SK-N-DZ (cell line): ENCODE results near the gene AKTIP.
"Not testable (repeated sequence)": the region's sequence is repeated elsewhere in the genome, so short reads cannot be mapped to it uniquely, and the experiment has no call there.

Experiments
- DNase-seq: peaks from one replicate; pipeline ENCODE4 v3.0.0-alpha.2; 2015; ENCODE audit warnings: low spot score

AKTIP gene

DNA sequence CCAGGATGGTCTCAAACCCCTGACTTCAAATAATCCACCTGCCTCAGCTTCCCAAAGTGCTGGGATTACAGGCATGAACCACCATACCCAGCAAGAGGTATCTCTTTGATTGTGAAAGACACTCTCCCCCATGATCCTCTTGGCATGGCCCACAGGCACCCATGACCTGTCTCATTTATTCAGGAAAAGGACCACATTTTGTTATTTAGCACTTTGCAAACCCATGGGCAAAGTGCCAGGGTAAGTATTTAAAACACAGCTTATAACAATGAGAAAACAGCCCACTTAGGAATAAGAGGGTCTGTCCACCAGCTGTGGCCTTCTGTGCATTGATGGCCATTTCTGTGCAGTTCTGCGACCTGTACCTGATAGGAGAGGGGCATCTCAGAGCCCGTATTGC, 12.8 kb upstream of the AKTIP start:
- DNase-seq, result no peak

DNA sequence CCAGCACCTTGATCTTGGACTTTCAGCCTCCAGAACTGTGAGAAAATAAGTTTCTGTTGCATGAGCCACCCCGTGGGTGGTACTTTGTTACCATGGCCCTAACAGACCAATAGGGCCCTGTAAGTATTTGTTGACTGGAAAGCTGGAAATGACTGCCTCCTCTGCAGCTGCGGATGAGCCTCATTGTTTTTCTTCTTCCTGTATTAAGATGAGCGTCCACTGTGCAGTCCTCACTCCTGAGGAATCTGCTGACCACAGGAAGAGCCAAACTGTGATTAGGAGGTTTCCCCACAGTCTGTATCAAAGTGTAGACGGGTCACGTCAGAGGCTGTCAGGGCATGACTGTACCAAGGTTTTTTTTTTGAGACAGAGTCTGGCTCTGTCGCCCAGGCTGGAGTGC, 12.2 kb upstream of the AKTIP start:
- DNase-seq, result no peak

GRCh38 chr16:53512795-53513194, 9.8 kb upstream of the AKTIP start:
- DNase-seq, result not testable (repeated sequence)

DNA sequence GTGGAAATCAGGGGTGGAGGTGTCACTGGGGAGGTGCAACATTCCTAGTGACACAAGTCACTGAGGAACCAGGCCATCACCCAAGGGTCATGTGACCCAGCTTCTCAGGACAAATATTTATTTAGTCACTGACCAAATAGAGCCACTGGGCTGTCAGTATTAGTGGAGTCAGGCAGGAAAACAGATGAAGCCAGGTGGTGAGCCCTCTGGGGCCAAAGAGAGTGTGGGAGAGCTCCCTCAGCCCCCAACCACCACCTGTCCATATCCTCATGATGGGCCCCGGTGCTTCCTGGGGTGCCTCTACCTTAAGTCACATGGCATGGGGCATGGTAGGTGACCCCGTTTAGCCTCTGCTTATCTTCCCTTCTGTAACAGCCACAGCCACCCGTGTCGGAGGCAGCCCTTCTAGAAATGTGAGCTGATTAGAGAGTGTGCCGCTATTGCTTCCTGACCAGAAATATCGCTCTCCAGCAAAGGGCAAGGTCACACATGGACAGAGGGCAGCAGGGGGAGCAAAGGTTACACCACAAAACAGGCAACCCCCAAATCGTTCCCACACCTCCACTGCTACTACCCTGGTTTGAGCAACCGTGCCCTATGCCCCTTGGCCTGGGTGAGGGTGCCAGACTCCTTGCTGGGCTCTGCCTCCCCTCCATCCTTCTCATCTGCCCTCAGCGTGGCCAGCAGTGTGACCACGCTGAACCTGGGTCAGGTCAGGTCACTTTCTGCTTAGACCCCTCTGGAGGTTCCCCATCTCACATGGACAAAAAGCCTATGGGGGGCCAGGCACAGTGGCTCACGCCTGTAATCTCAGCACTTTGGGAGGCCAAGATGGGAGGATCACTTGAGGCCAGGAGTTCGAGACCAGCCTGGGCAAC, 8.6 kb upstream of the AKTIP start:
- no peak for DNase-seq

GRCh38 chr16:53511084-53511402, 8.0 kb upstream of the AKTIP start:
- no peak for DNase-seq

DNA sequence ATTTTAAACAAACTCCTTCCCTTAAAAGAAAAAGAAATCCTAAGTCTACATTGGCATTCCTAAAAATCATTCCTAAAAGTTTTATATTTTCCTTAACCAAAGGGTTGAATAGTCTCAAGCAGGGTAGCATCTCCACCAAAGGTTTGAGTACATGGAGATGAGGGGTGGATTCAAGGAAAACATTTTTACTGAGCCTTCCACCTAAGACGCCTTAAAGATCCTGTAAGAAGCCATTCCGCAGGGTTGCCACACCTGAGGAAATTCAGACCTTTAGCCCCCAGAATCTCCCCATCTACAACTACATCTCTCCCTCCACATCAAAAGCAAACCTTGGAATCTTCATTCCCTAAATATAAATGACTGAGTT, 7.7 kb upstream of the AKTIP start:
- DNase-seq, result no peak

DNA sequence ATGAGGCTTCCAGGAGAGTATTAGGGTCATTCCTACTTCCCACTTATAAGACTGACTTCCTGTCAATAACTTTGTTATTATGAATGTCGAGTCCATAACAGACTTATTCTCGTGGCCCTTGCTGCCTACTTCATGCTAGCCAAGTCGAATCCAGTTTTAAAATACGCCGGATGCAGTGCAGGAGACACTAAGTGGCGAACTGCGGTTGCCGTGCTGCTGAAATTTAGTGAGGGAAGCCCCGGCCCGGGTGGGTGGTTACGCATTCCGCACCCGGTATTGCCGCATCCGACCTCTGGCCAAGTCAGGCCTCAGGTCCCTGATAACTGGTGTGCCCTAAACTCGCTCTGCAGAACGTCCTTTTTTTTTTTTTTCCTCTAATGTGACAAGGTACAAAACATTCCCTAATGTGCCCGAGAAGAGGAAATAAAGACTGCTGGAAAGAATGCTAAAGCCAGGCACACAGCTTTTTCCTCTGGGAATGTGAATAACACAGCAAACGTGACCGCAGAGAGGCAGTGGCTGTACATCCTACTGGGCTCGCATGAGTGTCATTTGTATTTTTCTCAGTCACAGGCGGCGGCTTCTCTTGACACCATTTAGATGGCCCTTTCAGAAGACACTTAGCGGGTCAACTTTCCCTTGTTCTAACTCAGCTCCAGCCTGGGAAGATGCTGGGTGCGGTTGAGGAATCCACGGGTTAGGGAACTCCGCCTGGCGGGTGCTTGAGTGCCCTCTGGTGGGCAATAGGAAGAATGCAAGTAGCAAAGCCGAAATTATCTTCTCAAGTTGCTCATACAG, 7.1 kb upstream of the AKTIP start:
- peak; percentile 69 for DNase-seq

DNA sequence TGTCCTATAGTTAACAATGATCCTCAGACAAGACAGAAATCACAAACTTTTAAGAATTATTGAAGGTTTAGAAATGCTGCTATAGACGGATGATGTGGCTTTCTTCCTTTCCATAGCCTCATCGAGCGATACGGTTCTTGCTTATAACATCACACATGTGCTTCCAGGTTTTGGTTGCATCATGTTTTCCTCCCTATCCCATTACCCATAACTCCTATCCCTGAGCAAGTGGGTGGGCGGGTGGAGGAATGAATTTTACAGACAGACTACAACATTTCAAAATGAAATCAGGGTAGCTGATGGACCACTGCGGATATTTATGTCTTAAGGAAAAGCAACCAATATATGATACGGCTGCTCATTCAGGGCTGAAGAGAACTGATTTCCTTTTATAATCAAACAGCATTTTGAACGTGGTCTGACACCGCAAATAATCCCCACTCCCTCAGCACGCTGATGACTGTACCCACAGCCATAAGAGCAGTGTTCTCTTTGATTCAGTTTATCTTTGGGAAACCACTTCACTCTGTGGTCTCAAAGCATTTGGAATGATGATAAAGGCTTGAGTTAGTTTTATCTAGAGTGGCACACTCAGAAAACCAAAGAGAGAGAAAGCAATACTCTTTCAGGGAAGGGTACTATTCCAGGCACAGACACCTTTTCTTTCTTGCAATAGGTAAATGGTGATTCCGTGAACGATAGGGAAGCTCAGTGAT, 4.6 kb upstream of the AKTIP start:
- no peak for DNase-seq

GRCh38 chr16:53506254-53506653, 3.2 kb upstream of the AKTIP start:
- no peak for DNase-seq

DNA sequence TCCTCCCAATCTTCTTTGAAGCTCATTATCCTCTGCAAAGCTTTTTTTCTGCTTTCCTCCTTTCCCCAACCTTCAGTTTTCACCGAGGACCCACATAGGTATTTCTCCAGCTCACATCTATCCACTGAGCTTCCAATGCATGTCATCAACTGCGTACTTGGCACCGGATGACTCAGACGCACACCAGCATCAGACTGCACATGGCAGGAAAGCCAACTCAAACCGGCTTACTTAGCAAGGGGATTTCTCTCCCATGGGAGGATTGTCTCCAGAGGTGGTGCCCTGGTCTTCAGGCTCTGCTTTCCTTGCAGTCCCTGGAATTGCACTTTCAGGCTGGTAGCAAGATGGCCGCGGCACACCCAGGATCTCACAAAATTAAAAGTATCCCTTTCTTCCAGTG, 1.7 kb upstream of the AKTIP start:
- DNase-seq, result no peak

DNA sequence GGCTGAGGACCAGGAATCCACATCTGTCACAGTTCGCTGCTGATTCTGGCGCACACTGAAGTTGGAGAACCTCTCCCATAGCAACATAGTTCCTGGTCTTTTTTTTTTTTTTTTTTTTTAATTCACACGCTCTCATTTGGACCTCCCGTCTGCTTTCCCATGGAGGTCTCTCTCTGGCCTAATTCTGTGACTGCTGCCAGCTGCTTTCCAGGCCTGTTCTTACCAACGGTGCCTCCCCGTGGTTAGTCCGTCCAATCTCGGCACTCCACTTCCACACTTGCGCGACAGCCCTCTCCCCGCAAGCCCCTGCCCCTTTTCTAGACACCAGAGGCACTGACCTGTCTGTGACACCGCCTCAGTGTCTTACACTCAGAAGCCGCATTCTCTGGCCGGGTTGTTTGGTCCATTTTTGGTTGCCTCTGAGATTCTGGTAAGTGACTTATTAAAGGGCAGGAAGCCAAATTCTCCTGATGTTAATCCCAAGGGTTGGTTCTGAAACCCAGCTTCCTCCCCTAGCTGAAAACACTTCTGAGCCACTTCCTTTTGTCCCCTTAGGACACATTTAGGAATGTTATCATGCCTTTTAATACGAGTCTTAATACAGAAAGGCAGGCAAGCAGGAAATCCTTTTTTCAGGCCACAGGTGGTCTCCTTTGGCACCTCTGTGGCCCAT, 1.1 kb upstream of the AKTIP start:
- peak; percentile 77 for DNase-seq

- DNase-seq, result peak; percentile 100
These were observed 388 bp upstream of the AKTIP start for GRCh38 chr16:53503270-53503923.

DNA sequence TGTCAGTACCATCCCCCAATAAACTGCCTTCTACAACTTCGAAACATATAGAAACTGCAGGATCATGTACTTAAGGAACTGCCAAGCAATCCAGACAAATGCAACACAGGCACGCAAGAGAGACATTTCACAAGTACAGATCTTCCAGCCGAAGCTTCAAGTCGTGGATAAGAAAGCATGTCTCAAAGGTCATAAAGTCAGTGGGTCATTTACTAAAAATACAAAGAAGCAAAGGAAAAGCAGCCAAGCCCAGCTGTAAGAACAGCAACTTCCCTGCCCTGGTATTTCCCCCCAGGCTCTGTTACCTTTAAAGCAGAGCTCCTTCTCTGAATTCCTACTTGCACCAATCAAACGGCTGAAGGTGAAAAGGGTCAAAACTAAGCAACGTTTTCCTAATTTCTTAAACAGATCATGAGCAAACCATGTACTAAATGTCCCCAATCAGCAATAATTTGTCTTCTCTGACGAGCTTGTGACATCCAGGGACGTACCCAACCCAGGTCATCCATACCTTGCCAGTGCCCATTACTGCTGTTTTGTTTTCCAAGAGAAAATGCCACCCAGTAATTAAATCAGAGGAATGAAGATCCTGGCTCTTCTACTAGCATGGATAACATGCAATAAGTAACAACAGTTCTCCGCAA, 1.7 kb downstream of the AKTIP start:
- DNase-seq, result no peak

DNA sequence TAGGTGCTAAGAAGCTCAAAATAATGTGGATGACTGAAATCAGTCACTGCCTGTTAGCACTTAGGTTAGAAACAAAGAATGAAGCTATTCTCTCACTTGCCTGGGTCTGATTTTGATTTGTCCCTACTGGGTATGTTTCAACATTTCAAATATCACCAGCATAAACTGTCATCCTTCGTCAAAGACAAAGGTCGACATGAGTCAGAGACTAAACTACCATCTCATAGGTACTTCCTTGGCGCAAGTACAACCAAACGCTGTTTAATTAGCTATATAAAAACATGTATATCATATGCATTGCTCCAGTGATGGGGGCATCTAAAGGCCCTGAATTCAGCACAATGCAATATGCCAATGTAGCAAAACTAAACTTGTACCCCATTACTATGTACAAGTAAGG, 4.0 kb downstream of the AKTIP start:
- DNase-seq, result no peak

DNA sequence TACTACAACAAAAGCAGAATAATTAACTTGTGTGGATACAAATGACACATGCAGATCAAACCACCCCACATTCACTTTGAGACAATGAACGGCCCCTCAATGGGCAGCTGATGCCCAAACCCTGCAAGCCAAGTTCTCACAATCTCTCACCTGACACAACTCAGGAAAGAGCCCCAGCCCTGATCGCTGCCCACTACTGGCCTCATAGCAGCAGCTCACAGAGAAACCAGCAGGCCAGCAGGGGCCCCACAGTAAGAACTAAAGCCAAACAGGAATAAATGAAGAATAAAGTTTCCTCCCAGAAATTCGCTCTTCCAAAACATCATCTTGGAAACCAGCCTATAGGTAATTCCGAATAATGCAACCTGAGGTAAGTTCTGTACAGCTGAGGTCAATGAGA, 7.7 kb downstream of the AKTIP start:
- DNase-seq, result no peak

DNA sequence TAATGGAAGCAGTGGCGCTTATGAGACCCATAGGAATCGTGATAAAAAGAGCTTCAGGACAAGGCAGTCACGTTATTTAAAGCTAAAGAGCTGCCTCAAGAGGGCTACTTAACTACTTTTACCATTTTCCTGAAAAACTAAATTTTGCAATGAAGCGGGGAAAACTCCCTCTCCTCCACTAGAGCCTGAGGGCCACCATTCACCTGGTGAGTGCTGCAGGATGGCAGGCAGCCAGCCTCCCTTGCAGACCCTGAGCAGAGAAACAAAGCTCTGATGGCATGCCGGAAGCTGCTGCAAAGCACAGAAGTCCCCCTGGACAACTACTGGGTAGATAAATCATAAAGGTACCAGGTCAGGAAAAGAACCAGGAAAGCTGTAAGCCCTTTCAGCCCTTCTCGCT, 8.4 kb downstream of the AKTIP start:
- DNase-seq, result no peak

- DNase-seq, result no peak
These were observed 10.5 kb downstream of the AKTIP start for GRCh38 chr16:53492503-53492902.

GRCh38 chr16:53489755-53490154, 13.3 kb downstream of the AKTIP start:
- DNase-seq, result no peak

- DNase-seq, result no peak
These were observed 16.8 kb downstream of the AKTIP start for GRCh38 chr16:53486230-53486629.

GRCh38 chr16:53484542-53484941, 18.5 kb downstream of the AKTIP start:
- DNase-seq, result no peak

- DNase-seq, result no peak
These were observed 20.9 kb downstream of the AKTIP start for GRCh38 chr16:53482123-53482522.
